IPS-NIHi7 (cell line): ENCODE measurements around the gene GAS7.
"Not testable (repeated sequence)": the region's sequence is repeated elsewhere in the genome, so short reads cannot be mapped to it uniquely, and the experiment has no call there.

Source experiments
- DNase-seq: peaks from one replicate; pipeline ENCODE4 v3.0.0; 2012; ENCODE audit warnings: mixed read lengths; ENCODE audit errors: extremely low spot score

GAS7 gene

GRCh38 chr17:10111907-10112452 lies 86.4 kb downstream of the GAS7 start:
- DNase-seq, result no peak

GRCh38 chr17:10109146-10109545 lies 89.3 kb downstream of the GAS7 start:
- no peak for DNase-seq

- no peak for DNase-seq
These were observed 90.9 kb downstream of the GAS7 start for GRCh38 chr17:10107316-10108165.

- DNase-seq, result no peak
These were observed 92.3 kb downstream of the GAS7 start for GRCh38 chr17:10106067-10106466.

GRCh38 chr17:10105513-10106001 lies 92.8 kb downstream of the GAS7 start:
- DNase-seq, result no peak

- DNase-seq, result no peak
These were observed 94.7 kb downstream of the GAS7 start for GRCh38 chr17:10103712-10104111.

GRCh38 chr17:10102817-10103216 lies 95.6 kb downstream of the GAS7 start:
- DNase-seq, result no peak

GRCh38 chr17:10099051-10099571 lies 99.3 kb downstream of the GAS7 start:
- DNase-seq, result no peak

- no peak for DNase-seq
These were observed 101.8 kb downstream of the GAS7 start for GRCh38 chr17:10096596-10096995.

- DNase-seq, result not testable (repeated sequence)
These were observed 103.1 kb downstream of the GAS7 start for GRCh38 chr17:10095295-10095694.

- DNase-seq, result no peak
These were observed 103.6 kb downstream of the GAS7 start for GRCh38 chr17:10094797-10095196.

- DNase-seq, result no peak
These were observed 105.8 kb downstream of the GAS7 start for GRCh38 chr17:10092595-10092994.

GRCh38 chr17:10091046-10091445 lies 107.4 kb downstream of the GAS7 start:
- no peak for DNase-seq

- DNase-seq, result no peak
These were observed 109.1 kb downstream of the GAS7 start for GRCh38 chr17:10089196-10089804.

GRCh38 chr17:10088444-10088843 lies 110.0 kb downstream of the GAS7 start:
- DNase-seq, result no peak

GRCh38 chr17:10087355-10087754 lies 111.1 kb downstream of the GAS7 start:
- no peak for DNase-seq

- DNase-seq, result no peak
These were observed 114.5 kb downstream of the GAS7 start for GRCh38 chr17:10083864-10084263.

GRCh38 chr17:10082795-10083194 lies 115.6 kb downstream of the GAS7 start:
- no peak for DNase-seq

- DNase-seq, result no peak
These were observed 116.7 kb downstream of the GAS7 start for GRCh38 chr17:10081571-10082169.

- DNase-seq, result no peak
These were observed 120.7 kb downstream of the GAS7 start for GRCh38 chr17:10077561-10078299.

GRCh38 chr17:10075919-10076318 lies 122.5 kb downstream of the GAS7 start:
- no peak for DNase-seq
